ENCODE measurements around the gene SPSB3.
"Not testable (repeated sequence)": the region's sequence is repeated elsewhere in the genome, so short reads cannot be mapped to it uniquely, and the experiment has no call there.

Gene SPSB3

DNA sequence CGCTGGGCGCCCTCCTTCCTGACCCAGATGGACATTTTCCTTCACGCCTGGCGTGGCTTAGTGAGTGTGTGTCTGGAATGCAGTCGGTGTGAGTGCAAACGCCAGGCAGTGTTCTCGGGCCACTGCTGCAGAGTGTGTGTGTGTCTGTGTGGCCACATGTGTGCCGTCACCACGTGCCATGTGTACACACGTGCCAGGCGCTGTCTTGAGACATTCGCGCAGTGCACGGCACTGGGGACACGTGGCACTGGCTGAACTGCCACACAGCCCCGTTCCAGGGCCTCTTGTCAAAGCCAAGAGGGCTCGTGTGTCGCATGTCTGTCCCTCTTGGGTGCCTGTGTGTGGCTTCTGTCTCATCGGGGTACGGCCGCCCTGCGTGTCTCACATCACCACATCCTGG lies 47.6 kb downstream of the SPSB3 start:
- no peak for FAIRE-seq

GRCh38 chr16:1734123-1734522 lies 48.2 kb downstream of the SPSB3 start:
- no peak for FAIRE-seq

DNA sequence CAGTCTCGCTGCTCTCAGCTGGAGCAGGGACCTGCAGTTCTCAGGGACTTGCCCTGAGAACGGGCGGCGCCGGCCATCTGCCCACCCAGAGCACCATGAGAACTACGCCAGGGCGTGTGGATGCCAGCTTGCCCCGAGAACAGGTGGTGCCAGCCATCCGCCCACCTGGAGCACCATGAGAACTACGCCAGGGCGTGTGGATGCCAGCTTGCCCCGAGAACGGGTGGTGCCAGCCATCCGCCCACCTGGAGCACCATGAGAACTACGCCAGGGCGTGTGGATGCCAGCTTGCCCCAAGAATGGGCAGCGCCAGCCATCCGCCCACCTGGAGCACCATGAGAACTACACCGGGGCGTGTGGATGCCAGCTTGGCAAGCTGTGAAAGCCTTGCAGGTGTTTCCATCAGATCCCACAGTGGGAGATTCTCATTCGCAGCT lies 49.8 kb downstream of the SPSB3 start:
- not testable (repeated sequence) for FAIRE-seq

GRCh38 chr16:1732071-1732470 lies 50.3 kb downstream of the SPSB3 start:
- no peak for FAIRE-seq

GRCh38 chr16:1731603-1732002 lies 50.8 kb downstream of the SPSB3 start:
- no peak for FAIRE-seq

GRCh38 chr16:1731073-1731472 lies 51.3 kb downstream of the SPSB3 start:
- FAIRE-seq, result no peak

DNA sequence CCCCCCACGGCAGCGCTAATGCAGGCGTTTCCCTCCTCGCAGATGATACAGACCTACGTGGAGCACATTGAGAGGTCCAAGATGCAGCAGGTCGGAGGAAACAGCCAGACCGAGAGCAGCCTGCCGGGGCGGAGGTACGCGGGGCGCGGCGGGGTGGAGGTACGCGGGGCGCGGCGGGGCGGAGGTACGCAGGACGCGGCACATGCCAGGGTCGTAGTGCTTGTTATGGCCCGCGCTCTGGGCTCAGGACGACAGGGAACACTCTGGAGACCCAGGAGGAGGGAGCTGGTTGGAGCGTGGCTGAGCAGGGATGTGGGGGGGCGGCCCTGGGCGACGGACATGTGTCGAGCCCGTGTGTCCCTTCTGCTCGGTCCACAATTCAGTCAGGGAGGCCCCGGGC lies 52.9 kb downstream of the SPSB3 start:
- no peak for FAIRE-seq

GRCh38 chr16:1729026-1729425 lies 53.3 kb downstream of the SPSB3 start:
- FAIRE-seq, result no peak

DNA sequence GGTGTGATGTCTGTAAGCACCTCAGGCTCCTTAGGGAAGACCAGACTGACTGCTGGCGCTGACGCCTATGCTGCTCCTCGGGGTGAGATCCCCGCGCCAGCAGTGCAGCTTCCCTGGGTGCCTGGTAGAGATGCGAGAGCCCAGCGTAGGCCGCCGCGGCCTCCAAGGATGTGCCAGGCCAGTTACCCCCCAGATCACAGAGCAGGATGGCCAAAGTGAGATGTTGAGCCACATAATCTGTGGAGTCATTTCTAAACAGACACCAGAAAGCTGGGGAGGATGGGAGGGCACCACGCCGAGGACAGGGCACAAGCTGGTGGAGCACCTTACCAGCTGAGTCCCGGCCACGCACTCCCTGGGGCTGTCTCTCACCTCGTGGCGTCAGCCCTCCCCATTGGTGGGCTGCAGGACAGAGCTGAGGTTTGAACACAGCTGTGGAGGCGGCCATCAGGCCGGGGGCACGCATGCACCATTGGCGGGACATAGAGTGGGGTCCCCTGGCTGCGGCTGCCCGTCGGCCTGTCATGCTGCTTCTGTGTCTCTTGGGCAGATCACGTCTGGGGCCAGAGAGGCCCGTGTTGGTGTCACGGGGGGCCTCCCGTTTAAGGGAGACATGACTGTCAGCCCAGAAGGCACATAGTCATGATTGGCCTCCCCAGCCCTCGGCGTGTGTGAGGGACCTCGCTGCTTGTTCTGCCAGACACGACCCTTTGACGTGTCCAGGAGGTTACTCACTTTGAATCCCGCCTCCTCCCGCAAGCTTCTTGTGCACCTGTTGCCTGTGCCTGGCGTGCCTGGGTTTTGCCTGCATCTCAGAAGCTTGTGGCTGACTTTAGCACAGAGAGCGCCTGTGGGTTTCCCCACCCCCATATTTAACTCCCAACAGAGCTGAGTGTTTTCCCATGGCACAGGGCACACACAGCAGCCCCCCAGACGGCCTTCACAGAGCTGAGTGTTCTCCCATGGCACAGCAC lies 54.4 kb downstream of the SPSB3 start:
- FAIRE-seq, result no peak

Measured in islet of Langerhans (tissue), 1 donor.